Stimulated activated CD4-positive, alpha-beta T cell treated with anti-CD3 and anti-CD28 coated beads, Interleukin-2, amount 100 ng/mL, for 24 hours (primary cell): ENCODE results near the gene C3orf62.
"Not testable (repeated sequence)": the region's sequence is repeated elsewhere in the genome, so short reads cannot be mapped to it uniquely, and the experiment has no call there.

Source experiments
- DNase-seq, 2 donors: peaks; one replicate each; pipeline ENCODE4 v3.0.0-alpha.2; 2020

C3orf62 gene

GRCh38 chr3:49266410-49267095 lies 10.5 kb downstream of the C3orf62 start:
- no peak for DNase-seq

GRCh38 chr3:49265661-49266386 lies 11.2 kb downstream of the C3orf62 start:
- no peak for DNase-seq

- no peak for DNase-seq
These were observed 13.7 kb downstream of the C3orf62 start for GRCh38 chr3:49263159-49263889.

DNA sequence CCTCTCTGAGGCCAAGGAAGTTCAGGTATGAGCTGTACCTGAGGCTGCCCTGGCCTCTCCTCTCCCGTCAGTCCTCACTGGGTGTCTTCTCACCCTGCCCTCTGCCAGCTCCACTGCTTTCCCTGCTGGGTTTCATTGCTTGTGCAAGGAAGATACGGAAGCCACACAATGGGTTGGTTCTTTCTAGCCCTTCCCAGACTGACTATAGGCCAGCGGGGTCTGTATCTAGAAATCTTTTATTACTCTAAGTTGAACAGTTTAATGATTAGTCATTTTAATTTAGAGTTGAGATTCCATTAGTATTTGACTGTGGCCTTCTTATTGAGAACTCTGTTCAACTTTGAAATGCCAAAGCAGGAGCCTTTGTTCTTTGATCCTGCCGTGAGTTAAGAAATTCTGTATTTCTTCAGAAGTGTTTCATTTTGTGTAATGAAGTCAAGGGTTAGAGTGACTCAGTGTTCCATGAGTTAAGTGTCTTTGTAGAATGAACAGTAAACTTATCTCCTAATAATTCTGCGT lies 16.2 kb downstream of the C3orf62 start:
- no peak for DNase-seq

GRCh38 chr3:49257187-49257586 lies 19.8 kb downstream of the C3orf62 start:
- no peak for DNase-seq

DNA sequence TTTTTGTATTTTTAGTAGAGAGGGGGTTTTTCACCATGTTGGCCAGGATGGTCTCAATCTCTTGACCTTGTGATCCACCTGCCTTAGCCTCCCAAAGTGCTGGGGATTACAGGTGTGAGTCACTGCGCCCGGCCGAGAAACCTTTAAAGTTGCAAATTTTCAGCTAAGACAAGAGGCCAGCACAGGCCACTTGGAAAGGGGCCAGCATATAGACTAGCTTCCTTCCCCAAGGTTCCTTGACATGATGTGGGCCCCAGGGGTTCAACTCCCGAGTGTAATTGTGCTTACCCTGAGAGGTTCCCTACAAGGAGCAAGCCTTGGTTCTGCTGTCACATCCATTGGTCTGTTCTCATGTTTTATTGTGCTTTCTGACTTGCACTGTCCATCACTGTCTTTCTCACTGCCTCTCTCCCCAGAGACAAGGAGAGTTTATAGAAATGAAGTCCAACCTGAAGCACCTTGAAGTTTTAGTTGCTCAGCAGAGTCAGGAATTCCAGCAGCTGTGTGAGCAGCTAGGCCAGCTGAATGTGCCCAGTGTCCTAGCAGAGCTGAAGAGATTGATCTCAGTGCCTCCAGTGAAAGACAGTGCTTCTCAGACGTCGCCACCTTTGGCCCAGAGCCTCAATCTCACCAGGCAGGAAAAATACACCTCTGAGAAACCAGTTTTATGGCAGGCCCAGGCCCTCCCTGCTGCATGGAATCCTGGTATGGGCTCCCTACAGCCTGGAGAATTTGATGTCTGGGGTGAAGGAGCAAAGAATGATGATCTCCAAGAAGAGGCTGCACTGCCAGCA lies 21.1 kb downstream of the C3orf62 start:
- DNase-seq: no peak

DNA sequence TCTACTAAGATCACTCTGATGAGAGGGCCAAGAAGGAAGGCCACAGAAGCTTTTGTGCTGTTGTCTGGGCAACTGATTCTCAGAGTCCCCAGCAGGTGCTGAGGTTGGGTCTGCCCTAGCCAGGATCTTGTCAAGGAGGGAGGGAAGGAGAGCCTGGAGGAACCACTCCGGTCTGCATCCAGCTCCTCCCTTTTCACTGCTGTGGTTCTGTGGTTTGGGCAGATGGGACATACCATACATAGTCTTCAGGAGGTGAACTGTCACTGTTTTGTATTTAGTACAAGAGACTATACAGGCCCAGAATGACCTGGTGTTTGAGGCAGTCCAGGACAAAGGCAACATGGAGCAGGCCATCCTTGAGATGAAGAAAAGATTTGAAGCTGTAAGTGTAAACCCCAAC lies 21.9 kb downstream of the C3orf62 start:
- no peak for DNase-seq

- no peak for DNase-seq
These were observed 23.5 kb downstream of the C3orf62 start for GRCh38 chr3:49253512-49253911.

- no peak for DNase-seq
These were observed 28.2 kb downstream of the C3orf62 start for GRCh38 chr3:49248840-49249227.

DNA sequence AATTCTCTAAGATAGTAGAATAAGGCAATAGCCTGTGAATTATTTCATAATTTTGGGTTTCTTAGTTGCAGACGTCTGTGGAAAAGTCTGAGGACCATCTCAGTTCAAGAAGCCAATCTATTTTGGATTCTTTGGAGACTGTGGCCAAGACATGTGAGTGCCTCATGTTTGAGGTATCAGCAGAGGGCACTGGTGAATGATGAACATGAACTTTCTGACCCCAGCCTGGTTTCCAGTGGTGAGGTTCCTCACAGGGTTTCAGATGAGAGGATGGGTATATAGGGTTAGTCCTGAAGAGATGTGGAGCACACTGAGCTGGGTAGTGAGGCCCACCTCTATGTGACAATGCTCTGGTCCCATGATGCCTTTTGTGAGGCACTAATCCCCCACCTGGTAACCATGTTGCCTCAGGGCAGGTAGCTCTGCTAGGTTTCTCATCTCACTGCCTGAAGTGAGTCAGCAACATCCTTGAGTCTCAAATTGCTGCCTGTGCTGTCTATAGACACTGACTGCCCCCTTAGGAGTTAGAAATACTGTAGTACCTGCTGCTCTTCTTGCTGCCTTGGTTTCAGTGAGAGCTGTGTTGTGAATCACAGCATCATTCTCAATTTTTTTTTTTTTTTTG lies 32.3 kb downstream of the C3orf62 start:
- no peak for DNase-seq

- not testable (repeated sequence) for DNase-seq
These were observed 36.9 kb downstream of the C3orf62 start for GRCh38 chr3:49240091-49240490.

GRCh38 chr3:49238274-49239127 lies 38.5 kb downstream of the C3orf62 start:
- DNase-seq: no peak

- DNase-seq: no peak
These were observed 39.7 kb downstream of the C3orf62 start for GRCh38 chr3:49237344-49237743.

DNA sequence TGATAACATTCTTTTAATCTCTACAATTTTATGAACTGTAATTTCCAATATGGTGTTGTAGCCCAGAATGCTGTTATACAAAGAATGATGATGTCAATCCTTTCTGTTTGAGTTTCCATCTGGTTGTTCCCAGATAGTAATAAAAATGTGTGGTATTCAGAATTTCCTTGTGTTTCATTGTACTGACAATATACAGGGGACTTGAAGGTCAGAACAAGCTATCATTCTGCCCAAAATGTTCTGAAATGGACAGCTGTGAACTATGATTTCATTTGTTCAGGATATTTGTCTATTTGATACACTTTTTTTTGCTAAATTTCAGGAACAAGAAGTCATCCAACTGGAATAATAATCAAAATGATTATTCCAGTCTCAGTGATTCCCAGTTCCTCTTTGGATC lies 40.8 kb downstream of the C3orf62 start:
- DNase-seq: no peak

DNA sequence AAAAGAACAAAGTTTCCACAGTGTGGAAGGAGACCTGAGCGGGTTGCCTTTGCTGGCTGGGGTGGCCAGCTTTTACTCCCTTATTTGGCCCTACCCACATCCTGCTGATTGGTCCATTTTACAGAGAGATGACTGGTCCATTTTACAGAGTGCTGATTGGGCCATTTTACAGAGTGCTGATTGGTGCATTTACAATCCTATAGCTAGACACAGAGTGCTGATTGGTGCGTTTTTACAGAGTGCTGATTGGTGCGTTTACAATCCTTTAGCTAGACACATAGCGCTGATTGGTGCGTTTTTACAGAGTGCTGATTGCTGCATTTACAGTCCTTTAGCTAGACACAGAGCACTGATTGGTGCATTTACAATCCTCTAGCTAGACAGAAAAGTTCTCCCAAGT lies 48.2 kb downstream of the C3orf62 start:
- DNase-seq: not testable (repeated sequence)

DNA sequence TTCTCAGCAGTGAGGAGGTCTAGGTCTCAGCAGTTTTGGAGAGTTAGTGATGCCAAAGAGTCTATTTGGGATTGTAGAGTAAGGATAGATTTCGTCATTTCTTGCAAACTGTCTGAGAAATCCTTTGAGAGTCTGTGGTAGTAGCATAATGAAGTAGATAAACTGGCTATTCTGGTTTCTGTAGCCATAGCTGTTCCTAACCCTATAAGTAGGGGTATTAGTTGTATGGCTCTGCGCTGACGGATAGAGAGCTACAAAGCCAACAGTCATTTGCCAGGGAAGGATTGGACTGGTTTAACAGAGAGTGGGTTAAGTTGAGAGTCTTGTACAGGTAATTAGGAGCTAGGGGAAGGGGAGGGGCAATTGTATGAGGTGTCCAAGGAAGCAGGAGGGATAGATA lies 55.0 kb downstream of the C3orf62 start:
- DNase-seq: no peak

GRCh38 chr3:49220985-49221563 lies 56.0 kb downstream of the C3orf62 start:
- not testable (repeated sequence) for DNase-seq

DNA sequence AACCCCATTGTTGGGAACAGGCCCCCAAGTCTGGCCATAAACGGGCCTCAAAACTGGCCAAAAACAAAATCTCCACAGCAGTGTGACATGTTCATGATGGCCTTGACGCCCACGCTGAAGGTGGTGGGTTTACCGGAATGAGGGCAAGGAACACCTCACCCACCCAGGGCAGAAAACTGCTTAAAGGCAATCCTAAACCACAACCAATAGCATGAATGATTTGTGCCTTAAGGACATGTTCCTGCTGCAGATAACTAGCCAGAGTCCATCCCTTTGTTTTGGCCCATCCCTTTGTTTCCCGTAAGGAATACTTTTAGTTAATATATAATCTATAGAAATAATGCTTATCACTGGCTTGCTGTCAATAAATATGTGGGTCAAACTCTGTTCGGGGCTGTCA lies 57.9 kb downstream of the C3orf62 start:
- DNase-seq: no peak
